Measurements from ENCODE around the gene FOXJ3.

GRCh38 chr1:42239555-42239954, 95.5 kb downstream of the FOXJ3 start:
- TF ChIP-seq CTCF (IDR thresholded peaks at IDR 0.05 in 2 of 3, conservative IDR thresholded peaks at IDR 0.05 in 1 of 3; ENCODE audit: borderline replicate concordance in 1 of 3, insufficient read depth in 1 of 3, low read depth in 2 of 3, low read length in 2 of 3) (no peak), EZH2 (IDR thresholded peaks at IDR 0.05) (no peak), ZFX (IDR thresholded peaks at IDR 0.05) (no peak), ZBTB33 (IDR thresholded peaks at IDR 0.05; ENCODE audit: extremely low read depth, insufficient replicate concordance, low read length) (no peak), SRF (IDR thresholded peaks at IDR 0.05; ENCODE audit: low read depth) (no peak), SP1 (IDR thresholded peaks at IDR 0.05; ENCODE audit: low read depth) (no peak)
